ENCODE results near the gene PRDM2.

DNA sequence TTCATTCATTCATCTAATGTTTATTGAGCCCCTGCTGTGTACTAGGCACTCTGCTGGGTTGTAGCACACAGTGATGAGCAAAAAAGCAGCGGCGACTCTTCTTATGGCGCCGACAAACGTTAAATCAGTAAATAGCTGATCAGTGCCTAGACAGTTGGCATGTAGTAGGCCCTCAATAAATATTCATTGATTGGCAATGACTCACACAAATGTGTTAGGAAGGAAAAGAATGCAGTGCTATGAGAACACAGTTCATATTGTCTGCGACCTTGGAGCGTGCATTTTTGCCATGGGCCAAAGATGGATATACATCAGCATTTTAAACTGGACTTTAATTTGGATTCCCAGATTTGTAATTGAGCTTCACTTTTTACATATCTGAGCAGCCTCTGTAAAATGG is 52.0 kb downstream of the PRDM2 start:
- TF ChIP-seq ZNF274 (CRISPR knock-in tag; IDR thresholded peaks at IDR 0.05): no peak
- no peak for TF ChIP-seq SKI (IDR thresholded peaks at IDR 0.05; ENCODE audit: partially characterized antibody)
- TF ChIP-seq ZNF431 (CRISPR knock-in tag; IDR thresholded peaks at IDR 0.05; ENCODE audit: borderline replicate concordance, low read depth): no peak
- TF ChIP-seq, protein P1, sequence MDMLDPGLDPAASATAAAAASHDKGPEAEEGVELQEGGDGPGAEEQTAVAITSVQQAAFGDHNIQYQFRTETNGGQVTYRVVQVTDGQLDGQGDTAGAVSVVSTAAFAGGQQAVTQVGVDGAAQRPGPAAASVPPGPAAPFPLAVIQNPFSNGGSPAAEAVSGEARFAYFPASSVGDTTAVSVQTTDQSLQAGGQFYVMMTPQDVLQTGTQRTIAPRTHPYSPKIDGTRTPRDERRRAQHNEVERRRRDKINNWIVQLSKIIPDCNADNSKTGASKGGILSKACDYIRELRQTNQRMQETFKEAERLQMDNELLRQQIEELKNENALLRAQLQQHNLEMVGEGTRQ (IDR thresholded peaks at IDR 0.05; ENCODE audit: low read depth, low read length): no peak
- TF ChIP-seq, protein P1 (CRISPR knock-in tag; IDR thresholded peaks at IDR 0.05; ENCODE audit: borderline replicate concordance): no peak
- TF ChIP-seq ZNF703 (CRISPR knock-in tag; IDR thresholded peaks at IDR 0.05; ENCODE audit: borderline replicate concordance): no peak
- TF ChIP-seq, protein P2, sequence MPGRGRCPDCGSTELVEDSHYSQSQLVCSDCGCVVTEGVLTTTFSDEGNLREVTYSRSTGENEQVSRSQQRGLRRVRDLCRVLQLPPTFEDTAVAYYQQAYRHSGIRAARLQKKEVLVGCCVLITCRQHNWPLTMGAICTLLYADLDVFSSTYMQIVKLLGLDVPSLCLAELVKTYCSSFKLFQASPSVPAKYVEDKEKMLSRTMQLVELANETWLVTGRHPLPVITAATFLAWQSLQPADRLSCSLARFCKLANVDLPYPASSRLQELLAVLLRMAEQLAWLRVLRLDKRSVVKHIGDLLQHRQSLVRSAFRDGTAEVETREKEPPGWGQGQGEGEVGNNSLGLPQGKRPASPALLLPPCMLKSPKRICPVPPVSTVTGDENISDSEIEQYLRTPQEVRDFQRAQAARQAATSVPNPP (CRISPR knock-in tag; IDR thresholded peaks at IDR 0.05): no peak
- TF ChIP-seq SALL2 (CRISPR knock-in tag; IDR thresholded peaks at IDR 0.05): no peak
- TF ChIP-seq, protein P3, sequence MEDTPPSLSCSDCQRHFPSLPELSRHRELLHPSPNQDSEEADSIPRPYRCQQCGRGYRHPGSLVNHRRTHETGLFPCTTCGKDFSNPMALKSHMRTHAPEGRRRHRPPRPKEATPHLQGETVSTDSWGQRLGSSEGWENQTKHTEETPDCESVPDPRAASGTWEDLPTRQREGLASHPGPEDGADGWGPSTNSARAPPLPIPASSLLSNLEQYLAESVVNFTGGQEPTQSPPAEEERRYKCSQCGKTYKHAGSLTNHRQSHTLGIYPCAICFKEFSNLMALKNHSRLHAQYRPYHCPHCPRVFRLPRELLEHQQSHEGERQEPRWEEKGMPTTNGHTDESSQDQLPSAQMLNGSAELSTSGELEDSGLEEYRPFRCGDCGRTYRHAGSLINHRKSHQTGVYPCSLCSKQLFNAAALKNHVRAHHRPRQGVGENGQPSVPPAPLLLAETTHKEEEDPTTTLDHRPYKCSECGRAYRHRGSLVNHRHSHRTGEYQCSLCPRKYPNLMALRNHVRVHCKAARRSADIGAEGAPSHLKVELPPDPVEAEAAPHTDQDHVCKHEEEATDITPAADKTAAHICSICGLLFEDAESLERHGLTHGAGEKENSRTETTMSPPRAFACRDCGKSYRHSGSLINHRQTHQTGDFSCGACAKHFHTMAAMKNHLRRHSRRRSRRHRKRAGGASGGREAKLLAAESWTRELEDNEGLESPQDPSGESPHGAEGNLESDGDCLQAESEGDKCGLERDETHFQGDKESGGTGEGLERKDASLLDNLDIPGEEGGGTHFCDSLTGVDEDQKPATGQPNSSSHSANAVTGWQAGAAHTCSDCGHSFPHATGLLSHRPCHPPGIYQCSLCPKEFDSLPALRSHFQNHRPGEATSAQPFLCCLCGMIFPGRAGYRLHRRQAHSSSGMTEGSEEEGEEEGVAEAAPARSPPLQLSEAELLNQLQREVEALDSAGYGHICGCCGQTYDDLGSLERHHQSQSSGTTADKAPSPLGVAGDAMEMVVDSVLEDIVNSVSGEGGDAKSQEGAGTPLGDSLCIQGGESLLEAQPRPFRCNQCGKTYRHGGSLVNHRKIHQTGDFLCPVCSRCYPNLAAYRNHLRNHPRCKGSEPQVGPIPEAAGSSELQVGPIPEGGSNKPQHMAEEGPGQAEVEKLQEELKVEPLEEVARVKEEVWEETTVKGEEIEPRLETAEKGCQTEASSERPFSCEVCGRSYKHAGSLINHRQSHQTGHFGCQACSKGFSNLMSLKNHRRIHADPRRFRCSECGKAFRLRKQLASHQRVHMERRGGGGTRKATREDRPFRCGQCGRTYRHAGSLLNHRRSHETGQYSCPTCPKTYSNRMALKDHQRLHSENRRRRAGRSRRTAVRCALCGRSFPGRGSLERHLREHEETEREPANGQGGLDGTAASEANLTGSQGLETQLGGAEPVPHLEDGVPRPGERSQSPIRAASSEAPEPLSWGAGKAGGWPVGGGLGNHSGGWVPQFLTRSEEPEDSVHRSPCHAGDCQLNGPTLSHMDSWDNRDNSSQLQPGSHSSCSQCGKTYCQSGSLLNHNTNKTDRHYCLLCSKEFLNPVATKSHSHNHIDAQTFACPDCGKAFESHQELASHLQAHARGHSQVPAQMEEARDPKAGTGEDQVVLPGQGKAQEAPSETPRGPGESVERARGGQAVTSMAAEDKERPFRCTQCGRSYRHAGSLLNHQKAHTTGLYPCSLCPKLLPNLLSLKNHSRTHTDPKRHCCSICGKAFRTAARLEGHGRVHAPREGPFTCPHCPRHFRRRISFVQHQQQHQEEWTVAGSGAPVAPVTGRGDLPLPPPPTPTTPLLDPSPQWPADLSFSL (CRISPR knock-in tag; IDR thresholded peaks at IDR 0.05): no peak
- TF ChIP-seq SPEN (CRISPR knock-in tag; IDR thresholded peaks at IDR 0.05; ENCODE audit: low read depth): no peak
- TF ChIP-seq, protein P4, sequence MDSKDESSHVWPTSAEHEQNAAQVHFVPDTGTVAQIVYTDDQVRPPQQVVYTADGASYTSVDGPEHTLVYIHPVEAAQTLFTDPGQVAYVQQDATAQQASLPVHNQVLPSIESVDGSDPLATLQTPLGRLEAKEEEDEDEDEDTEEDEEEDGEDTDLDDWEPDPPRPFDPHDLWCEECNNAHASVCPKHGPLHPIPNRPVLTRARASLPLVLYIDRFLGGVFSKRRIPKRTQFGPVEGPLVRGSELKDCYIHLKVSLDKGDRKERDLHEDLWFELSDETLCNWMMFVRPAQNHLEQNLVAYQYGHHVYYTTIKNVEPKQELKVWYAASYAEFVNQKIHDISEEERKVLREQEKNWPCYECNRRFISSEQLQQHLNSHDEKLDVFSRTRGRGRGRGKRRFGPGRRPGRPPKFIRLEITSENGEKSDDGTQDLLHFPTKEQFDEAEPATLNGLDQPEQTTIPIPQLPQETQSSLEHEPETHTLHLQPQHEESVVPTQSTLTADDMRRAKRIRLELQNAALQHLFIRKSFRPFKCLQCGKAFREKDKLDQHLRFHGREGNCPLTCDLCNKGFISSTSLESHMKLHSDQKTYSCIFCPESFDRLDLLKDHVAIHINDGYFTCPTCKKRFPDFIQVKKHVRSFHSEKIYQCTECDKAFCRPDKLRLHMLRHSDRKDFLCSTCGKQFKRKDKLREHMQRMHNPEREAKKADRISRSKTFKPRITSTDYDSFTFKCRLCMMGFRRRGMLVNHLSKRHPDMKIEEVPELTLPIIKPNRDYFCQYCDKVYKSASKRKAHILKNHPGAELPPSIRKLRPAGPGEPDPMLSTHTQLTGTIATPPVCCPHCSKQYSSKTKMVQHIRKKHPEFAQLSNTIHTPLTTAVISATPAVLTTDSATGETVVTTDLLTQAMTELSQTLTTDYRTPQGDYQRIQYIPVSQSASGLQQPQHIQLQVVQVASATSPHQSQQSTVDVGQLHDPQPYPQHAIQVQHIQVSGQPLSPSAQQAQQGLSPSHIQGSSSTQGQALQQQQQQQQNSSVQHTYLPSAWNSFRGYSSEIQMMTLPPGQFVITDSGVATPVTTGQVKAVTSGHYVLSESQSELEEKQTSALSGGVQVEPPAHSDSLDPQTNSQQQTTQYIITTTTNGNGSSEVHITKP (CRISPR knock-in tag; IDR thresholded peaks at IDR 0.05; ENCODE audit: low read depth): no peak
- TF ChIP-seq, protein P5, sequence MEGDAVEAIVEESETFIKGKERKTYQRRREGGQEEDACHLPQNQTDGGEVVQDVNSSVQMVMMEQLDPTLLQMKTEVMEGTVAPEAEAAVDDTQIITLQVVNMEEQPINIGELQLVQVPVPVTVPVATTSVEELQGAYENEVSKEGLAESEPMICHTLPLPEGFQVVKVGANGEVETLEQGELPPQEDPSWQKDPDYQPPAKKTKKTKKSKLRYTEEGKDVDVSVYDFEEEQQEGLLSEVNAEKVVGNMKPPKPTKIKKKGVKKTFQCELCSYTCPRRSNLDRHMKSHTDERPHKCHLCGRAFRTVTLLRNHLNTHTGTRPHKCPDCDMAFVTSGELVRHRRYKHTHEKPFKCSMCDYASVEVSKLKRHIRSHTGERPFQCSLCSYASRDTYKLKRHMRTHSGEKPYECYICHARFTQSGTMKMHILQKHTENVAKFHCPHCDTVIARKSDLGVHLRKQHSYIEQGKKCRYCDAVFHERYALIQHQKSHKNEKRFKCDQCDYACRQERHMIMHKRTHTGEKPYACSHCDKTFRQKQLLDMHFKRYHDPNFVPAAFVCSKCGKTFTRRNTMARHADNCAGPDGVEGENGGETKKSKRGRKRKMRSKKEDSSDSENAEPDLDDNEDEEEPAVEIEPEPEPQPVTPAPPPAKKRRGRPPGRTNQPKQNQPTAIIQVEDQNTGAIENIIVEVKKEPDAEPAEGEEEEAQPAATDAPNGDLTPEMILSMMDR (CRISPR knock-in tag; IDR thresholded peaks at IDR 0.05): no peak
- TF ChIP-seq PHF8 (CRISPR knock-in tag; IDR thresholded peaks at IDR 0.05): no peak
- no peak for TF ChIP-seq EZH2 (conservative IDR thresholded peaks at IDR 0.05; ENCODE audit: low read depth, low read length)
- TF ChIP-seq ZNF777 (CRISPR knock-in tag; IDR thresholded peaks at IDR 0.05): no peak

Data from HepG2 (cell line).